B cell (primary cell): Measurements from ENCODE around the gene VSIG2. TPM values are rescaled to one million over a fixed set of nuclear protein-coding genes. Genes with fewer than 3 reads are reported as not detected.

Experiments used
- ATAC-seq: fragments of 200-7000 bp; cut with Tn5 transposase; one replicate; pipeline ENCODE4 v1.10.0; 2021; ENCODE audit warnings: low read depth, mild to moderate bottlenecking, moderate number of reproducible peaks, moderate library complexity
- CTCF ChIA-PET: fragments of 350-600 bp; sonication (Branson Sonifier 250); formaldehyde crosslinking; loops from one replicate; lab custom pipeline; 2021; ENCODE audit warnings: antibody characterized with exemption, inconsistent platforms; lab: Charles Lee
- POLR2A ChIA-PET: fragments of 350-600 bp; sonication (Branson Sonifier 250); formaldehyde crosslinking; loops from one replicate; lab custom pipeline; 2021; ENCODE audit warnings: antibody characterized with exemption; lab: Charles Lee
- DNase-seq: peaks from one replicate; pipeline ENCODE4 v3.0.0; 2013
- H2AFZ ChIP-seq: 2 replicates; pipeline ENCODE4 v1.6.1; 2012; ENCODE audit warnings: mild to moderate bottlenecking, low read depth, low read length; ENCODE audit not compliant: insufficient read depth, poor library complexity, severe bottlenecking
- H3K27ac ChIP-seq, 2 donors: 1 replicate in 1 of 2; 2 replicates in 1 of 2; pipeline ENCODE4 v1.5.1; 2012 to 2013; ENCODE audit warnings: low read length in 2 of 2, mild to moderate bottlenecking in 2 of 2, moderate library complexity in 1 of 2
- H3K27me3 ChIP-seq, 4 experiments: fragments of 200-600 bp in 1 of 4; sonication (generic) in 1 of 4; replicated peaks in 1 of 4; 1 replicate in 2 of 4; 2 replicates in 2 of 4; pipeline versions ENCODE4 v1.6.1 to v1.7.0; 2013 to 2016; ENCODE audit warnings: low read length in 3 of 4, mild to moderate bottlenecking in 2 of 4, mixed read lengths in 1 of 4, moderate library complexity in 1 of 4; ENCODE audit not compliant: insufficient read depth in 4 of 4, control insufficient read depth in 3 of 4; ENCODE audit errors: control extremely low read depth in 1 of 4
- H3K36me3 ChIP-seq, 2 experiments: replicated peaks in 1 of 2; 1 replicate in 1 of 2; 2 replicates in 1 of 2; pipeline versions ENCODE4 v1.6.1 to v1.7.1; 2013; ENCODE audit warnings: low read length in 1 of 2; ENCODE audit not compliant: insufficient read depth in 2 of 2, control insufficient read depth in 1 of 2; ENCODE audit errors: control extremely low read depth in 1 of 2, extremely low read depth in 1 of 2
- H3K4me1 ChIP-seq, 2 donors: fragments of 200-600 bp in 1 of 2; sonication (generic) in 1 of 2; 1 replicate in 1 of 2; 2 replicates in 1 of 2; pipeline versions ENCODE4 v1.5.1 to v1.6.1; 2013 to 2017; ENCODE audit warnings: low read length in 2 of 2; ENCODE audit not compliant: control insufficient read depth in 2 of 2, insufficient read depth in 2 of 2
- H3K4me2 ChIP-seq: replicated peaks from 2 replicates; pipeline ENCODE3; 2012; ENCODE audit warnings: mild to moderate bottlenecking, low read depth, low read length; ENCODE audit not compliant: poor library complexity, severe bottlenecking
- H3K4me3 ChIP-seq, 5 experiments: fragments of 200-600 bp in 1 of 5; sonication (generic) in 1 of 5; 1 replicate in 3 of 5; 2 replicates in 2 of 5; pipeline versions ENCODE4 v1.5.1 to v1.7.0; 2011 to 2016; ENCODE audit warnings: low read length in 4 of 5, mild to moderate bottlenecking in 4 of 5, low read depth in 2 of 5, control low read depth in 1 of 5, moderate library complexity in 1 of 5; ENCODE audit not compliant: insufficient read depth in 1 of 5; ENCODE audit errors: control extremely low read depth in 1 of 5, extremely low read depth in 1 of 5
- H3K79me2 ChIP-seq: fragments of 200-600 bp; sonication (generic); one replicate; pipeline ENCODE4 v1.6.0; 2016; ENCODE audit warnings: low read length; ENCODE audit not compliant: control insufficient read depth, insufficient read depth
- H3K9ac ChIP-seq: fragments of 200-600 bp; sonication (generic); 2 replicates; pipeline ENCODE4 v1.6.1; 2017; ENCODE audit warnings: mild to moderate bottlenecking, low read length, moderate library complexity
- H3K9me3 ChIP-seq, 3 donors: one replicate each; pipeline versions ENCODE4 v1.6.1 to v1.7.1; 2013; ENCODE audit warnings: low read length in 2 of 3; ENCODE audit not compliant: control insufficient read depth in 2 of 3, insufficient read depth in 1 of 3; ENCODE audit errors: control extremely low read depth in 1 of 3
- H4K20me1 ChIP-seq: 2 replicates; pipeline ENCODE4 v1.6.0; 2012; ENCODE audit warnings: mild to moderate bottlenecking, low read length; ENCODE audit not compliant: insufficient read depth, control insufficient read depth, poor library complexity, severe bottlenecking
- H3K27ac Mint-ChIP-seq: one replicate; pipeline ENCODE4 v1.8.0; 2021; ENCODE audit warnings: mixed read lengths
- H3K27me3 Mint-ChIP-seq: one replicate; pipeline ENCODE4 v1.8.0; 2021; ENCODE audit warnings: mixed read lengths
- H3K4me1 Mint-ChIP-seq: one replicate; pipeline ENCODE4 v1.8.0; 2021; ENCODE audit warnings: mixed read lengths
- H3K4me3 Mint-ChIP-seq: one replicate; pipeline ENCODE4 v1.8.0; 2021; ENCODE audit warnings: mixed read lengths
- H3K9me3 Mint-ChIP-seq: one replicate; pipeline ENCODE4 v1.8.0; 2022; ENCODE audit warnings: mixed read lengths; ENCODE audit not compliant: insufficient read depth
- EZH2 ChIP-seq: IDR thresholded peaks from 2 replicates; pipeline ENCODE4 v1.6.1; 2012; ENCODE audit warnings: borderline replicate concordance, low read depth, mild to moderate bottlenecking, moderate library complexity, low read length; ENCODE audit not compliant: insufficient read depth, poor library complexity, severe bottlenecking
- WGBS: methylation state at CpG from one replicate; pipeline ENCODE4 v1.1.5; 2013; ENCODE audit warnings: missing lambda C conversion rate; ENCODE audit not compliant: insufficient coverage; 5-methylcytosine and 5-hydroxymethylcytosine counted together
- intact Hi-C: fragments of 100-400 bp; cut with micrococcal nuclease; formaldehyde crosslinking; loops from one replicate; pipeline ENCODE4 v1.10.0; 2022
- polyA plus RNA-seq: library from polyadenylated mRNA; depleted of rRNA; stranded (reverse); fragments of >200 nt; gene quantifications from 2 replicates; pipeline ENCODE4 v1.2.3, GENCODE V29; 2012
- total RNA-seq, 2 donors: library from RNA; stranded (reverse); fragments of 120-200 nt in 1 of 2; gene quantifications; 1 replicate in 1 of 2; 2 replicates in 1 of 2; pipeline versions ENCODE4 v1.2.3 to v1.2.4, GENCODE V29; 2013 to 2022
- TF ChIP-seq, protein P1 (sequence below): fragments of 200-600 bp; IDR thresholded peaks from one replicate; pipeline ENCODE4 v1.8.0; 2022; ENCODE audit warnings: antibody characterized with exemption, mild to moderate bottlenecking

VSIG2 gene
- total and polyA plus RNA-seq, 2 donors (not counting 1 experiment from before 2014, with no cell fraction given) = not detected

DNA sequence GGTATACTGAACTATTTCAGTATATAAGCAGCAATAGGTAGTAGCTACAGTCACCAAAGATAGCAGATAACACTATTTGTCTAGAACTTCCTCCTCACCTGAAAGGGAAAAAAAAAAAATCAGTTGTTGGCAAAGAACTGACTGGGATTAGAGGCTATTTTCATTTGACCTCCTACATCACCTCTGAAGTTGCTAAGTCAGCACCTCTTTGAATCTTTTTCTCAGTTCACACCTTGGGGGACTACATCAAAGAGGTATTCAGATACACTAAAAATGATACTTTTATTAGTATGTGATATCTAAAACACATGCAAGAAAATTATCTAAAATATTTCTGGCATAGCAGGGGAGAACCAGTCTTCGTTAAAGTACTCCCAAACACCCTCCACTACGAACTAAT is 32.0 kb upstream of the VSIG2 start:
- Mint-ChIP-seq H3K27ac (no peak overlapping the region), H3K4me3 (no peak overlapping the region), H3K27me3 (no peaks in the 10 kb centered on the region), H3K9me3 (no peaks in the 10 kb centered on the region), H3K4me1 (no peaks in the 10 kb centered on the region)
- Histone ChIP-seq H3K27ac (no peak overlapping the region), H4K20me1 (peaks cover 12% of the 10 kb centered on the region), H2AFZ (no peak overlapping the region), H3K36me3 (no peaks in the 10 kb centered on the region), H3K9ac (no peak overlapping the region), H3K79me2 (peaks cover 23% of the 10 kb centered on the region), H3K4me2 (no peak overlapping the region), H3K9me3 (no peaks in the 10 kb centered on the region), H3K4me3 (no peak overlapping the region), H3K4me1 (no peaks in the 10 kb centered on the region), H3K27me3 (no peaks in the 10 kb centered on the region)
- CTCF ChIA-PET = interaction anchor here (0.8 to 1.3 kb wide), 3 partner anchors 11 to 115 kb away, joined by 3 read pairs; no protein-coding TSS in a partner anchor
- ATAC-seq (no peak), DNase-seq (no peak)
- POLR2A ChIA-PET = no interaction called here
- TF ChIP-seq EZH2 = no peak
- TF ChIP-seq, protein P1, sequence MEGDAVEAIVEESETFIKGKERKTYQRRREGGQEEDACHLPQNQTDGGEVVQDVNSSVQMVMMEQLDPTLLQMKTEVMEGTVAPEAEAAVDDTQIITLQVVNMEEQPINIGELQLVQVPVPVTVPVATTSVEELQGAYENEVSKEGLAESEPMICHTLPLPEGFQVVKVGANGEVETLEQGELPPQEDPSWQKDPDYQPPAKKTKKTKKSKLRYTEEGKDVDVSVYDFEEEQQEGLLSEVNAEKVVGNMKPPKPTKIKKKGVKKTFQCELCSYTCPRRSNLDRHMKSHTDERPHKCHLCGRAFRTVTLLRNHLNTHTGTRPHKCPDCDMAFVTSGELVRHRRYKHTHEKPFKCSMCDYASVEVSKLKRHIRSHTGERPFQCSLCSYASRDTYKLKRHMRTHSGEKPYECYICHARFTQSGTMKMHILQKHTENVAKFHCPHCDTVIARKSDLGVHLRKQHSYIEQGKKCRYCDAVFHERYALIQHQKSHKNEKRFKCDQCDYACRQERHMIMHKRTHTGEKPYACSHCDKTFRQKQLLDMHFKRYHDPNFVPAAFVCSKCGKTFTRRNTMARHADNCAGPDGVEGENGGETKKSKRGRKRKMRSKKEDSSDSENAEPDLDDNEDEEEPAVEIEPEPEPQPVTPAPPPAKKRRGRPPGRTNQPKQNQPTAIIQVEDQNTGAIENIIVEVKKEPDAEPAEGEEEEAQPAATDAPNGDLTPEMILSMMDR = no peak
- 100% methylated on average over 2 of the region's 2 CpGs for WGBS
- intact Hi-C loops = no loop called here

DNA sequence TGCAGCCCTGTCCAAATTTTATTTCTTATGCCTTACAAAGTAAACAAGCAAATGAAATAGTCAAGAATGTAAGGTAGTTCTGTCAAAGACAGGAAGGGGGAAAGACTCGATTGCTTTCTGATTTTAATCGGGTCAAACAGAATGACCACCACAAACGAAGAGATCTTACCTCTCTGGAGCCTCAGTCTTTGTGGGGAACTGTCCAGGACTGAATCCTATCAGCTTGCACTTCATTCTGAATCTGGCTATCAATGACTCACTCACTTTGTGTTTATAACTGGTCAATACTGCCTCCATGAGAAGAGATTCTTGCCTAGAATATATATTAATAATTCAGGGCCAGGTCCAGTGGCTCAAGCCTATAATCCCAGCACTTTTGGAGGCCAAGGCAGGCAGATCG is 30.9 kb upstream of the VSIG2 start:
- Histone ChIP-seq H3K9me3 (no peaks in the 10 kb centered on the region), H3K79me2 (peaks cover 26% of the 10 kb centered on the region), H4K20me1 (peaks cover 12% of the 10 kb centered on the region), H3K4me3 (no peak overlapping the region), H2AFZ (no peak overlapping the region), H3K4me1 (no peaks in the 10 kb centered on the region), H3K9ac (no peak overlapping the region), H3K36me3 (no peaks in the 10 kb centered on the region), H3K27me3 (no peaks in the 10 kb centered on the region), H3K4me2 (no peak overlapping the region), H3K27ac (no peak overlapping the region)
- Mint-ChIP-seq H3K4me3 (no peak overlapping the region), H3K27ac (no peak overlapping the region), H3K4me1 (no peaks in the 10 kb centered on the region), H3K9me3 (no peaks in the 10 kb centered on the region), H3K27me3 (no peaks in the 10 kb centered on the region)
- intact Hi-C loops = no loop called here
- ChIA-PET POLR2A (no interaction called here), CTCF (interaction anchor here (0.9 to 2.0 kb wide), 7 partner anchors 8 to 138 kb away, joined by 3 to 7 read pairs (median 5); no protein-coding TSS in a partner anchor)
- ATAC-seq = no peak
- DNase-seq = no peak
- WGBS = 93% methylated on average over 3 of the region's 4 CpGs
- TF ChIP-seq EZH2 = no peak
- TF ChIP-seq, protein P1 = no peak
